ENCODE data around the gene UBE4B.
"Not testable (repeated sequence)": the region's sequence is repeated elsewhere in the genome, so short reads cannot be mapped to it uniquely, and the experiment has no call there.

Gene UBE4B

GRCh38 chr1:10020086-10020485 lies 12.7 kb upstream of the UBE4B start:
- no peak overlapping the region for H3K4me3 ChIP-seq
- in situ Hi-C loops (cut with MboI; ENCODE audit: low sequenced_read_pairs): no loop called here
- no peaks in the 10 kb centered on the region for H3K27me3 ChIP-seq (ENCODE audit: low read depth)
- H3K9me3 ChIP-seq: no peaks in the 10 kb centered on the region
- H3K36me3 ChIP-seq (replicated peaks): no peaks in the 10 kb centered on the region
- no peak for DNase-seq (ENCODE audit: low spot score in 2 of 2)
- H3K4me1 ChIP-seq: no peaks in the 10 kb centered on the region

- H3K36me3 ChIP-seq (replicated peaks); H3K27me3 ChIP-seq (ENCODE audit: low read depth); in situ Hi-C loops (cut with MboI; ENCODE audit: low sequenced_read_pairs); H3K4me3 ChIP-seq; DNase-seq (ENCODE audit: low spot score in 2 of 2); H3K4me1 ChIP-seq; H3K9me3 ChIP-seq: not testable (repeated sequence)
Observed at GRCh38 chr1:10020678-10021077, 12.1 kb upstream of the UBE4B start.

- H3K4me3 ChIP-seq; in situ Hi-C loops (cut with MboI; ENCODE audit: low sequenced_read_pairs); H3K27me3 ChIP-seq (ENCODE audit: low read depth); H3K36me3 ChIP-seq (replicated peaks); DNase-seq (ENCODE audit: low spot score in 2 of 2); H3K9me3 ChIP-seq; H3K4me1 ChIP-seq: not testable (repeated sequence)
Observed at GRCh38 chr1:10021992-10022391, 10.8 kb upstream of the UBE4B start.

GRCh38 chr1:10022656-10023055 lies 10.1 kb upstream of the UBE4B start:
- DNase-seq (ENCODE audit: low spot score in 2 of 2): no peak
- Histone ChIP-seq H3K27me3 (ENCODE audit: low read depth) (no peaks in the 10 kb centered on the region), H3K9me3 (0 out of 2 replicates have a peak, but pooled peaks cover 3% of the 10 kb centered on the region), H3K4me3 (no peak overlapping the region), H3K36me3 (replicated peaks) (no peaks in the 10 kb centered on the region), H3K4me1 (no peaks in the 10 kb centered on the region)
- in situ Hi-C loops (cut with MboI; ENCODE audit: low sequenced_read_pairs): no loop called here

GRCh38 chr1:10025354-10025753 lies 7.4 kb upstream of the UBE4B start:
- Histone ChIP-seq H3K4me1 (peaks cover 5% of the 10 kb centered on the region; the same call in 1 of the 2 replicates), H3K36me3 (replicated peaks) (no peaks in the 10 kb centered on the region), H3K27me3 (ENCODE audit: low read depth) (no peaks in the 10 kb centered on the region), H3K4me3 (no peak overlapping the region), H3K9me3 (0 out of 2 replicates have a peak, but pooled peaks cover 6% of the 10 kb centered on the region)
- in situ Hi-C loops (cut with MboI; ENCODE audit: low sequenced_read_pairs): no loop called here
- DNase-seq (ENCODE audit: low spot score in 2 of 2): no peak

GRCh38 chr1:10027027-10027426 lies 5.7 kb upstream of the UBE4B start:
- no peaks in the 10 kb centered on the region for H3K36me3 ChIP-seq (replicated peaks)
- no peaks in the 10 kb centered on the region for H3K27me3 ChIP-seq (ENCODE audit: low read depth)
- in situ Hi-C loops (cut with MboI; ENCODE audit: low sequenced_read_pairs): no loop called here
- no peak overlapping the region for H3K4me3 ChIP-seq
- DNase-seq (ENCODE audit: low spot score in 2 of 2): no peak
- peaks cover 19% of the 10 kb centered on the region for H3K4me1 ChIP-seq
- 0 out of 2 replicates have a peak, but pooled peaks cover 6% of the 10 kb centered on the region for H3K9me3 ChIP-seq

GRCh38 chr1:10028956-10029500 lies 3.7 kb upstream of the UBE4B start:
- in situ Hi-C loops (cut with MboI; ENCODE audit: low sequenced_read_pairs); H3K27me3 ChIP-seq (ENCODE audit: low read depth); DNase-seq (ENCODE audit: low spot score in 2 of 2): not testable (repeated sequence)

GRCh38 chr1:10031461-10031860 lies 1.3 kb upstream of the UBE4B start:
- DNase-seq (ENCODE audit: low spot score in 2 of 2): peak in 1 of 2 experiments; percentile 59

More at GRCh38 chr1:10028956-10029500, 3.7 kb upstream of the UBE4B start:
- not testable (repeated sequence) for H3K9me3 ChIP-seq; H3K4me3 ChIP-seq; H3K36me3 ChIP-seq (replicated peaks)
- H3K4me1 ChIP-seq: peaks cover 23% of the 10 kb centered on the region

GRCh38 chr1:10033359-10033845 lies 644 bp downstream of the UBE4B start:
- H3K4me1 ChIP-seq: peaks cover 23% of the 10 kb centered on the region
- H3K4me3 ChIP-seq: peak overlapping the region; percentile 81
- H3K27me3 ChIP-seq (ENCODE audit: low read depth): no peaks in the 10 kb centered on the region
- no peaks in the 10 kb centered on the region for H3K9me3 ChIP-seq
- peaks cover 13% of the 10 kb centered on the region for H3K36me3 ChIP-seq (replicated peaks)
- DNase-seq (ENCODE audit: low spot score in 2 of 2): peak; percentile 51 to 57
- in situ Hi-C loops (cut with MboI; ENCODE audit: low sequenced_read_pairs): no loop called here

More at GRCh38 chr1:10031461-10031860, 1.3 kb upstream of the UBE4B start:
- Histone ChIP-seq H3K4me1 (peaks cover 23% of the 10 kb centered on the region), H3K36me3 (replicated peaks) (no peaks in the 10 kb centered on the region; the same call in 1 of the 2 replicates), H3K27me3 (ENCODE audit: low read depth) (no peaks in the 10 kb centered on the region), H3K9me3 (0 out of 2 replicates have a peak, but pooled peaks cover 2% of the 10 kb centered on the region), H3K4me3 (no peak overlapping the region)
- in situ Hi-C loops (cut with MboI; ENCODE audit: low sequenced_read_pairs): no loop called here

- Histone ChIP-seq H3K36me3 (replicated peaks) (peaks cover 5% of the 10 kb centered on the region), H3K27me3 (ENCODE audit: low read depth) (no peaks in the 10 kb centered on the region), H3K4me3 (no peak overlapping the region), H3K4me1 (no peaks in the 10 kb centered on the region), H3K9me3 (no peaks in the 10 kb centered on the region)
- DNase-seq (ENCODE audit: low spot score in 2 of 2): no peak
- in situ Hi-C loops (cut with MboI; ENCODE audit: low sequenced_read_pairs): no loop called here
Observed at GRCh38 chr1:10042746-10043145, 10.0 kb downstream of the UBE4B start.

- Histone ChIP-seq H3K4me1 (no peaks in the 10 kb centered on the region), H3K36me3 (replicated peaks) (0 out of 2 replicates have a peak, but pooled peaks cover 3% of the 10 kb centered on the region), H3K9me3 (no peaks in the 10 kb centered on the region), H3K4me3 (no peak overlapping the region), H3K27me3 (ENCODE audit: low read depth) (no peaks in the 10 kb centered on the region)
- no peak for DNase-seq (ENCODE audit: low spot score in 2 of 2)
- in situ Hi-C loops (cut with MboI; ENCODE audit: low sequenced_read_pairs): no loop called here
Observed at GRCh38 chr1:10045480-10046355, 13.0 kb downstream of the UBE4B start.

- DNase-seq (ENCODE audit: low spot score in 2 of 2): no peak
- H3K27me3 ChIP-seq (ENCODE audit: low read depth): no peaks in the 10 kb centered on the region
- no peak overlapping the region for H3K4me3 ChIP-seq
- H3K4me1 ChIP-seq: peaks cover 3% of the 10 kb centered on the region; the same call in 1 of the 2 replicates
- no peaks in the 10 kb centered on the region for H3K36me3 ChIP-seq (replicated peaks)
- H3K9me3 ChIP-seq: no peaks in the 10 kb centered on the region
- in situ Hi-C loops (cut with MboI; ENCODE audit: low sequenced_read_pairs): no loop called here
Observed at GRCh38 chr1:10046356-10047085, 13.8 kb downstream of the UBE4B start.

GRCh38 chr1:10048601-10049000 lies 15.8 kb downstream of the UBE4B start:
- no peak for DNase-seq (ENCODE audit: low spot score in 2 of 2)
- Histone ChIP-seq H3K4me1 (peaks cover 3% of the 10 kb centered on the region; the same call in 1 of the 2 replicates), H3K4me3 (no peak overlapping the region), H3K27me3 (ENCODE audit: low read depth) (no peaks in the 10 kb centered on the region), H3K36me3 (replicated peaks) (no peaks in the 10 kb centered on the region), H3K9me3 (no peaks in the 10 kb centered on the region)
- in situ Hi-C loops (cut with MboI; ENCODE audit: low sequenced_read_pairs): no loop called here

All from HAP-1 (cell line).